ENCODE data around the gene FBXL19. TPM values are rescaled to one million over a fixed set of nuclear protein-coding genes. Genes with fewer than 3 reads are reported as not detected.

Gene FBXL19
- total and polyA plus RNA-seq, 2 of the 13 experiments (the other 11 are each of a cell fraction or from before 2014, with no cell fraction given): 6.0 to 13.7 TPM

DNA sequence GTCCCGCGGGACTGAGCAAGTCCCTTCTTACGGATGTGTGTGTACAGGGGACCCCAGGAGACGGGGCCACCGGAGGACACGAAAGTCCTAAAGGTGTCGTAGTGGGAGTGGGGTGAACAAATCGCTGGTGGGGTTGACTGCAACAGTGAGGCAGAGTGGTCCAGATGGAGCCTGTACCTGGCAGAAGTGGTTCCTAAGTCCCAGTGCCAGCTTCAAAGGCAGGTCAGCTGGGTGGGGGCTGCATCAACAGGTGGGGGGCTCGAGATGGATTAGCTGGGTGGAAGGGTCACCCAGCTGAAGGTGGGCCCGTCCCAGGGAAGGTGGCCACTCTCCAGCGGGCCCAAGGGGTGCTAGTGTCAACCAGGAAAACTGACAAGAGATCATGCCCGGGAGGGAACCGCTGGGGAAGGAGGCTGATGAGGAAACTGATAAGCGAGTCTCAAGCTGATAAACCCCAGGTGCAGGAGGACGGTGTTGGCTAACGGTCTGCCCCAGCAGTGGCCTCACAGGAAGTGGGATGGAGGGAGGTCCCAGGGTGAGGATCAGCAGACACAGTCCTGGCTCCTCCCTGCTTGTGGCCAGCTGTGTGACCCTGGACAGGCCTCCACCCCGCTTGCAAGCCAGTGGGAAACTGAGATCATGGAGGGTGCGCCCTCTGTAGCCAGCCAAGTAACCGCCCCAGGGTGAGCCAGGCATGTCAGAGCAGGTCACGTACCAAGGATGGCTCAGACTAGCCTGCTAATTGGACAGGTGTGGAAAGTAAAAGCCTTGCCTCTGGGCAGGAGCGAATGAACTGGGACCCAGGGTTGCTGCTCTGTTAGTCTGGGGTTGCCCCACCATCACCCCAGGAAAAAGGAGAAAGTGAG is 26.5 kb downstream of the FBXL19 start (continued):
- peak; percentile 50 for TF ChIP-seq MED8 (CRISPR knock-in tag; IDR thresholded peaks at IDR 0.05; ENCODE audit: insufficient replicate concordance)
- TF ChIP-seq ZC3H4 (CRISPR knock-in tag; IDR thresholded peaks at IDR 0.05; ENCODE audit: borderline replicate concordance): peak; percentile 90
- TF ChIP-seq, protein P1, sequence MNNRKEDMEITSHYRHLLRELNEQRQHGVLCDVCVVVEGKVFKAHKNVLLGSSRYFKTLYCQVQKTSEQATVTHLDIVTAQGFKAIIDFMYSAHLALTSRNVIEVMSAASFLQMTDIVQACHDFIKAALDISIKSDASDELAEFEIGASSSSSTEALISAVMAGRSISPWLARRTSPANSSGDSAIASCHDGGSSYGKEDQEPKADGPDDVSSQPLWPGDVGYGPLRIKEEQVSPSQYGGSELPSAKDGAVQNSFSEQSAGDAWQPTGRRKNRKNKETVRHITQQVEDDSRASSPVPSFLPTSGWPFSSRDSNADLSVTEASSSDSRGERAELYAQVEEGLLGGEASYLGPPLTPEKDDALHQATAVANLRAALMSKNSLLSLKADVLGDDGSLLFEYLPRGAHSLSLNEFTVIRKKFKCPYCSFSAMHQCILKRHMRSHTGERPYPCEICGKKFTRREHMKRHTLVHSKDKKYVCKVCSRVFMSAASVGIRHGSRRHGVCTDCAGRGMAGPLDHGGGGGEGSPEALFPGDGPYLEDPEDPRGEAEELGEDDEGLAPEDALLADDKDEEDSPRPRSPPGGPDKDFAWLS (CRISPR knock-in tag; IDR thresholded peaks at IDR 0.05; ENCODE audit: borderline replicate concordance): peak; percentile 93
- TF ChIP-seq ARHGAP35 (CRISPR knock-in tag; IDR thresholded peaks at IDR 0.05; ENCODE audit: borderline replicate concordance): 0 out of 2 replicates have a peak, but pooled peaks have one; percentile 32
- no peak; the same call in 1 of the 2 replicates for TF ChIP-seq REL (CRISPR knock-in tag; conservative IDR thresholded peaks at IDR 0.05)
- TF ChIP-seq IKZF1 (IDR thresholded peaks at IDR 0.05): no peak
- TF ChIP-seq HNRNPUL1 (IDR thresholded peaks at IDR 0.05; ENCODE audit: low read depth, low read length): no peak
- peak; percentile 60 for TF ChIP-seq NFYC (CRISPR knock-in tag; IDR thresholded peaks at IDR 0.05)
- TF ChIP-seq, protein P2, sequence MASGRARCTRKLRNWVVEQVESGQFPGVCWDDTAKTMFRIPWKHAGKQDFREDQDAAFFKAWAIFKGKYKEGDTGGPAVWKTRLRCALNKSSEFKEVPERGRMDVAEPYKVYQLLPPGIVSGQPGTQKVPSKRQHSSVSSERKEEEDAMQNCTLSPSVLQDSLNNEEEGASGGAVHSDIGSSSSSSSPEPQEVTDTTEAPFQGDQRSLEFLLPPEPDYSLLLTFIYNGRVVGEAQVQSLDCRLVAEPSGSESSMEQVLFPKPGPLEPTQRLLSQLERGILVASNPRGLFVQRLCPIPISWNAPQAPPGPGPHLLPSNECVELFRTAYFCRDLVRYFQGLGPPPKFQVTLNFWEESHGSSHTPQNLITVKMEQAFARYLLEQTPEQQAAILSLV (CRISPR knock-in tag; IDR thresholded peaks at IDR 0.05; ENCODE audit: borderline replicate concordance): peak; percentile 86; the same call in 1 of the 2 replicates
- peak; percentile 98 for TF ChIP-seq POLR2G (IDR thresholded peaks at IDR 0.05; ENCODE audit: low read depth, low read length)
- TF ChIP-seq ZNF501 (CRISPR knock-in tag; IDR thresholded peaks at IDR 0.05): peak; percentile 51; the same call in 1 of the 2 replicates
- TF ChIP-seq TBX2 (CRISPR knock-in tag; IDR thresholded peaks at IDR 0.05; ENCODE audit: borderline replicate concordance): peak; percentile 93
- TF ChIP-seq, protein P3, sequence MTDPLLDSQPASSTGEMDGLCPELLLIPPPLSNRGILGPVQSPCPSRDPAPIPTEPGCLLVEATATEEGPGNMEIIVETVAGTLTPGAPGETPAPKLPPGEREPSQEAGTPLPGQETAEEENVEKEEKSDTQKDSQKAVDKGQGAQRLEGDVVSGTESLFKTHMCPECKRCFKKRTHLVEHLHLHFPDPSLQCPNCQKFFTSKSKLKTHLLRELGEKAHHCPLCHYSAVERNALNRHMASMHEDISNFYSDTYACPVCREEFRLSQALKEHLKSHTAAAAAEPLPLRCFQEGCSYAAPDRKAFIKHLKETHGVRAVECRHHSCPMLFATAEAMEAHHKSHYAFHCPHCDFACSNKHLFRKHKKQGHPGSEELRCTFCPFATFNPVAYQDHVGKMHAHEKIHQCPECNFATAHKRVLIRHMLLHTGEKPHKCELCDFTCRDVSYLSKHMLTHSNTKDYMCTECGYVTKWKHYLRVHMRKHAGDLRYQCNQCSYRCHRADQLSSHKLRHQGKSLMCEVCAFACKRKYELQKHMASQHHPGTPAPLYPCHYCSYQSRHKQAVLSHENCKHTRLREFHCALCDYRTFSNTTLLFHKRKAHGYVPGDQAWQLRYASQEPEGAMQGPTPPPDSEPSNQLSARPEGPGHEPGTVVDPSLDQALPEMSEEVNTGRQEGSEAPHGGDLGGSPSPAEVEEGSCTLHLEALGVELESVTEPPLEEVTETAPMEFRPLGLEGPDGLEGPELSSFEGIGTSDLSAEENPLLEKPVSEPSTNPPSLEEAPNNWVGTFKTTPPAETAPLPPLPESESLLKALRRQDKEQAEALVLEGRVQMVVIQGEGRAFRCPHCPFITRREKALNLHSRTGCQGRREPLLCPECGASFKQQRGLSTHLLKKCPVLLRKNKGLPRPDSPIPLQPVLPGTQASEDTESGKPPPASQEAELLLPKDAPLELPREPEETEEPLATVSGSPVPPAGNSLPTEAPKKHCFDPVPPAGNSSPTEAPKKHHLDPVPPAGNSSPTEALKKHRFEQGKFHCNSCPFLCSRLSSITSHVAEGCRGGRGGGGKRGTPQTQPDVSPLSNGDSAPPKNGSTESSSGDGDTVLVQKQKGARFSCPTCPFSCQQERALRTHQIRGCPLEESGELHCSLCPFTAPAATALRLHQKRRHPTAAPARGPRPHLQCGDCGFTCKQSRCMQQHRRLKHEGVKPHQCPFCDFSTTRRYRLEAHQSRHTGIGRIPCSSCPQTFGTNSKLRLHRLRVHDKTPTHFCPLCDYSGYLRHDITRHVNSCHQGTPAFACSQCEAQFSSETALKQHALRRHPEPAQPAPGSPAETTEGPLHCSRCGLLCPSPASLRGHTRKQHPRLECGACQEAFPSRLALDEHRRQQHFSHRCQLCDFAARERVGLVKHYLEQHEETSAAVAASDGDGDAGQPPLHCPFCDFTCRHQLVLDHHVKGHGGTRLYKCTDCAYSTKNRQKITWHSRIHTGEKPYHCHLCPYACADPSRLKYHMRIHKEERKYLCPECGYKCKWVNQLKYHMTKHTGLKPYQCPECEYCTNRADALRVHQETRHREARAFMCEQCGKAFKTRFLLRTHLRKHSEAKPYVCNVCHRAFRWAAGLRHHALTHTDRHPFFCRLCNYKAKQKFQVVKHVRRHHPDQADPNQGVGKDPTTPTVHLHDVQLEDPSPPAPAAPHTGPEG (CRISPR knock-in tag; IDR thresholded peaks at IDR 0.05): peak; percentile 64; the same call in 1 of the 2 replicates
- no peak for TF ChIP-seq RAD51 (IDR thresholded peaks at IDR 0.05; ENCODE audit: borderline replicate concordance)
- peak; percentile 76; the same call in 1 of the 2 replicates for TF ChIP-seq GATAD1 (CRISPR knock-in tag; IDR thresholded peaks at IDR 0.05)
- TF ChIP-seq ATF1 (CRISPR knock-in tag; IDR thresholded peaks at IDR 0.05): no peak
- TF ChIP-seq HNRNPK (IDR thresholded peaks at IDR 0.05; ENCODE audit: low read depth, low read length, poor library complexity, severe bottlenecking): no peak
- peak; percentile 54; the same call in 1 of the 2 replicates for TF ChIP-seq ZFP1 (CRISPR knock-in tag; IDR thresholded peaks at IDR 0.05)
- peak; percentile 31; the same call in 1 of the 2 replicates for TF ChIP-seq ZBTB8A (CRISPR knock-in tag; IDR thresholded peaks at IDR 0.05; ENCODE audit: borderline replicate concordance, low read depth)

All from HepG2 (cell line).